NCI-H526 (cell line): Measurements from ENCODE around the gene CNKSR3.
A peak's percentile ranks its signal among the peaks of the same experiment; 100 is the strongest.

Source experiments
- DNase-seq, 2 experiments: peaks; one replicate each; lab custom pipeline; 2025; lab: John Stamatoyannopoulos, UW

The CNKSR3 gene

GRCh38 chr6:154457046-154457713 lies 53.3 kb downstream of the CNKSR3 start:
- DNase-seq: no peak

- DNase-seq: no peak
Observed at GRCh38 chr6:154453329-154453728, 57.2 kb downstream of the CNKSR3 start.

GRCh38 chr6:154450498-154450897 lies 60.0 kb downstream of the CNKSR3 start:
- DNase-seq: peak in 1 of 2 experiments; percentile 4

GRCh38 chr6:154448448-154449096 lies 61.9 kb downstream of the CNKSR3 start:
- DNase-seq: peak; percentile 74 to 77

DNA sequence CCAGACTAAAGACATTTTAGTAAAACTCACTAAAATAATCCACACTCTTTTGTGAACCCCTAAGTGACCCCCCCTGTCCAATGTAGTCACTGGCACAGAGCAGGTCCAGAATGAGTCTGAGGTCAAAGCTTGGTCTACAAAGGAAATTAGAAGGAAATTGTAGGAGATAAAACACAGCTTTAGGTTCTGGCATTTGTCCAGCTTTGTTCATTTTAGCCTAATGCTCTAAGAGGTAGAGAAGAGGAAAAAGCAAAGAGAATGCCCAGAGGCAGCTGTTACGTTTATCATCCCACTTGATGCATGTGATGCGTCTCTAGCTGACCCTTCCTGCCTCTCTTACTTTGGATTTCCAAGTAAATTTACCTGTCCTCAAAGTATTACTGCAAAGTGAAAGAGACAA lies 62.5 kb downstream of the CNKSR3 start:
- no peak for DNase-seq

- DNase-seq: no peak
Observed at GRCh38 chr6:154446984-154447383, 63.5 kb downstream of the CNKSR3 start.

- no peak for DNase-seq
Observed at GRCh38 chr6:154445417-154445816, 65.1 kb downstream of the CNKSR3 start.

GRCh38 chr6:154441995-154442310 lies 68.5 kb downstream of the CNKSR3 start:
- DNase-seq: no peak

GRCh38 chr6:154440422-154441043 lies 70.0 kb downstream of the CNKSR3 start:
- no peak for DNase-seq

GRCh38 chr6:154440022-154440421 lies 70.5 kb downstream of the CNKSR3 start:
- no peak for DNase-seq

- DNase-seq: no peak
Observed at GRCh38 chr6:154438882-154439415, 71.5 kb downstream of the CNKSR3 start.

DNA sequence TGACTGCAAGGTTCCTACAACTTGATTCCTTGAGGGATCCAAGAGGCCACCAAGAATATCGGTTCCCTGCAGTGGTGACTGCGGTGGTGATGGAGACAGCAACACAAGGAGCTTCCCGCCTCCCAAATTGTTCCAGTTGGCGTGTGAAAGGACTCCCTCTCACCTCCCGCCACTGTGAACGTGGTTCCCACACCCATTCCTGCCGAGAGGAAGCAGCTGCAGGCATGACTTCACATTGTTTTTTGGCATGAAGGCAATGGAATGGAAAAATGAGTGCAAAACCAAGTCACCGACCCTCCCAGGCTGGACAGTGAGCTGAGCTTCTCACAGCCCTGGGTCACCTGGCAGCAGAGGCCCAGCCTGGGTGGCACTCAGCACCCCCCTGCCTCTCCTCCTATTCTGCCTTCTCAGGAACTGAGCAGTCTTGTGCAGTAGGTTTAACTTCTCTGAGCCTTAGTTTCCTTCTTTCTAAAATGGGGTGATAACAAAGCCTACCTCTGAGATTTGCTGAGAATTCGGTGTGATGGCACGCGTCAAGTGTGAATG lies 75.0 kb downstream of the CNKSR3 start:
- no peak for DNase-seq

GRCh38 chr6:154434662-154435061 lies 75.8 kb downstream of the CNKSR3 start:
- DNase-seq: no peak

DNA sequence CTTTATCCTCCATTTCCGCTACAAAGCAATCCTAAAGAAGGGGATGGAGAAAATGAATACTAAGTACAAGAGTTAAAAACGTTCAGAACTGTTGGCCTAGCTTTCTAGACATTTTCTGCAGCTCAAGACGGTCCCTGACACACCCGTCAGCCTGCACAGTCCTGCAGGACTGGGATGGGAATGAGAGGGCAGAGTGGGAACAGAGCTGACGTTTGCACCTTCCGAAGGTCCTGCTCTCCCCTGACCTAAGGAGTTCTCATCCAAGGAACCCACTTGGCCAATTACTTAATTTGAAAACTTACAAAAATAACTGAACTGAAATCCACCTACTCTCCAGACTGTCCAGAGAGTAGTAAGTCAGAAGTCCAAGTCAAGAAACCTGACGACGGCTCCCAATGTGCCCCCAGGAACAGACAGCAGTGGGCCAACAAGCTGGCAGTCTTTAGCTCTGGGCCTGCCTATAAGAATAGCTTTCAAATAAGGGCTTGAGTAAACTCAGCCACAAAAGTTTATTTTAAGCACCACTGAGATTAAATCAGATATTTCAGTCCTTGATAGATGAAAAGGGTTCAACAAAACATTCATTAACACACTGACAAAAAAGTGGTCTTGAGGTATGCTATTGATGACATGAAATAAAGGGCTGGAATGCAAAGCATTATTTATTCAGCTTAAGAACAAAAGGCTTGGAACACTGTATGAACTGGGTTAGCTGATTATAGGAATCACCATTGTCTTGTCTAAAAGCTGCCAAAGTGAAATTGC lies 76.8 kb downstream of the CNKSR3 start:
- no peak for DNase-seq

DNA sequence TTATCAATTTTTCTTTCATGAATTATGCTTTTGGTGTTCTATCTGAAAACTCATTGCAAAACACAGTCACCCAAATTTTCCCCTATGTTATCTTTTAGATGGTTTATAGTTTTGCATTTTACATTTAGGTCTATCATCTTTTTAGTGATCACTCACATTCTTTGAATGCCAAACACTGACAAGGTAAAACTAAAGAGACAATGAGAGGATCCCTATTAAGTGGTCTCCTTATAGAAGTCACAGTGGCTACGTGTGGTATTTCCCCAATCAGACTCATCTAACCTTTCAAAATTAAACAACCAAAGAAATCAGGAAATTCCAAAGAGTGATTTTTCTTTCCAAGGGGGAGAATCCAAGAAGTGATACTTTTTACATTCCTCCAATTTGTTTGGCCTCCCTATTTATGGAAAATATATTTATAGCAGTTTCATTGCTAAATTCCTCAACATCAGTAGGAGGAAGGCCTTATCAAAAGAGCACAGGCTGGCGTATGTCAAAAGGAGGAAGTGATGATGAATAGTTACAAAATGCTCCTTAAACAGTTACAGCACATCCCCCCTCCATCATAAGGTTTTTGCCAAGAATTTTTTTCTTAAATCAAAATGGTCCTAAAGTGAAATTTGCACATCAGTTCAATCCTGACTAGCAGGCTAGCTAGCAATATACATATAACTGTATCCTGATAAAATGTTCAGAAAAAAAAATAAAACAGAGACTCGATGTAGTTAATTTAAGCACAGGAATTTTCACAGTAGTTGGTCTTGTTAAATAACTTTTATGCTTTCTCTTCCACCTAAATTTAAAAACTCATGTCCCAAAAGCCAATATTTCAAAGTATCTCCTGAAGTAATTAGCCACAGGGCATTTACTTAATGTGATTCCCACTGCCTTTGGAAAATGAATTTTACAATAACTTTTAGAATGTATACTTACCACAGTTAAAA lies 77.7 kb downstream of the CNKSR3 start:
- DNase-seq: no peak

GRCh38 chr6:154430481-154430919 lies 80.0 kb downstream of the CNKSR3 start:
- no peak for DNase-seq

DNA sequence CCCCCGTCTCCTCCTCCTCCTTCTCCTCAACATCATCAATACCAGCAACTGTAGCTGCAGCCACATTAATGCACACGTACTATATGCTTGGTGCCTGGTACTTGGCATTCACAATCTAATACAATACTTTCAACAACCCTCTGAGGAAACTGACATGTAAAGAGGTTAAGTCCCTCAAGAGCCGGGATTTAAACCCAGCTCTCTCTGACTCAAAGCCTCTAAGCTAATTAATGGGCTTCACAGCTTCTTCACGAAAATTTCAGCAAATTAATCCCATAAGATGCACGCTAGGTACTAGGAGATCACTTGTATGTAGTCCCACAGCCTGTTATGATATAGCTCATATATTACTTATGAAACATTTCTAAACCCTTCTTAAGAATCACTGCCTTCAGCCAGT lies 80.8 kb downstream of the CNKSR3 start:
- no peak for DNase-seq

DNA sequence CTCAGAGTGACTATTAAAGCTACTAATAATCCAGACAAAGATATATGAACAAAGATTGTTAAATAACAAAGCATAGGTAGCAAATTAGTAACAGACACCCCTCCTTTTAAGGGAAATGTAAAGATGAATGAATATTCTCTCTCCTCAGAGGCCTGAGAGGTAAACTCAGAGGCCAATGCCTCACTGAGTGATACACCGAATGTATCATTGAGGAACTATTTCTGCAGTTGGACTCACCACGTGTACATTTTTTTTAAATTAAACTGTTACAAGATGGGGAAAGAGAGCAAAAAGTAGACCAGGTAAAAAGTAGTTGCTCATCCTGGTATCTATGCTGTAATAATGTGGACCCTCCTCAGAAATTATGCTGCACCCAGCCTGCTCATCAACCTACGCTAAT lies 81.6 kb downstream of the CNKSR3 start:
- no peak for DNase-seq

DNA sequence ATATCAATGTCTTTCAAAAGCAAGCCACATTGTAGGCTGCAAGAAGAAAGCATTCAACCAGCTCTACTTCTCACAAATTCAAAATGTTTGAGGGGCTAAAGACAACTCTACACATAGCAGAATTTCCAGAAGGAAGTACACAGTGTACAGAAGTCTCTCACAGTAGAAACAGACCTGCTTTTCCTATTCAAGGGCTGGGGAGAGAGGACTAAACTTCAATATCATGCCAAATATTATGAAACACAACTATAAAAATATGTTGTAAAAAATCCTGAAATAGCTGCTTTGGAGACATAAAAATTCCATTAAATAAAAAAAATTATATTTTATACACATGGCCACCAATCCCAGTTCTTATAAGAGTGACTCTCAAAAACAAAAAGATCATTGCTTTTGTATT lies 83.0 kb downstream of the CNKSR3 start:
- no peak for DNase-seq

GRCh38 chr6:154426997-154427396 lies 83.5 kb downstream of the CNKSR3 start:
- DNase-seq: no peak

DNA sequence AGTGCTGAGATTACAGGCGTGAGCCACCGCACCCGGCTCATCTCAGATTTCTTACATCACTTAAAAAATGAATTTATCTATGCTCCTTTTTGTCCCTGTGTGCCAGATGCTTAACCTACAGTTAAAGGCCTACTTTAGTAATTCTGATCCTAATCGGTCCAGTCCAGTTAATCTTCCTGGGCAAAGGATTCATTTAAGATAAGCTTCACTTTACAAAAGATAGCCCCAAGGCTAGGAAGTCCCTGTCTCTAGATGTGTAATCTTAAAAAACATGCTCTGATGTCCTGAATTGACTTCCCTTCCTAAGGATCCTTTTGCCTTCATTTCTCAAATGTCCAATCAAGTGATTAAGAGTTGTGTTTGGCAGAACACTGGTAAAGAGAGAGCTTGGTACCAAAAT lies 85.5 kb downstream of the CNKSR3 start:
- DNase-seq: no peak
